GM12864 (cell line): ENCODE measurements around the gene LARGE1.

ENCODE experiments used
- DNase-seq: peaks from one replicate; pipeline ENCODE4 v3.0.0-alpha.2; 2011; ENCODE audit warnings: low read depth
- H3K4me3 ChIP-seq: 2 replicates; pipeline ENCODE4 v1.5.1; 2011; ENCODE audit warnings: mild to moderate bottlenecking, low read depth, low read length, control low read depth
- CTCF ChIP-seq: IDR thresholded peaks from 2 replicates; pipeline ENCODE4 v1.5.1; 2011; ENCODE audit warnings: low read depth, mild to moderate bottlenecking, moderate library complexity, low read length, control low read depth, inconsistent platforms; ENCODE audit errors: missing control alignments

Gene LARGE1

GRCh38 chr22:33640900-33641299, 279.4 kb downstream of the LARGE1 start:
- no peak for TF ChIP-seq CTCF
- no peak overlapping the region for H3K4me3 ChIP-seq
- no peak for DNase-seq

DNA sequence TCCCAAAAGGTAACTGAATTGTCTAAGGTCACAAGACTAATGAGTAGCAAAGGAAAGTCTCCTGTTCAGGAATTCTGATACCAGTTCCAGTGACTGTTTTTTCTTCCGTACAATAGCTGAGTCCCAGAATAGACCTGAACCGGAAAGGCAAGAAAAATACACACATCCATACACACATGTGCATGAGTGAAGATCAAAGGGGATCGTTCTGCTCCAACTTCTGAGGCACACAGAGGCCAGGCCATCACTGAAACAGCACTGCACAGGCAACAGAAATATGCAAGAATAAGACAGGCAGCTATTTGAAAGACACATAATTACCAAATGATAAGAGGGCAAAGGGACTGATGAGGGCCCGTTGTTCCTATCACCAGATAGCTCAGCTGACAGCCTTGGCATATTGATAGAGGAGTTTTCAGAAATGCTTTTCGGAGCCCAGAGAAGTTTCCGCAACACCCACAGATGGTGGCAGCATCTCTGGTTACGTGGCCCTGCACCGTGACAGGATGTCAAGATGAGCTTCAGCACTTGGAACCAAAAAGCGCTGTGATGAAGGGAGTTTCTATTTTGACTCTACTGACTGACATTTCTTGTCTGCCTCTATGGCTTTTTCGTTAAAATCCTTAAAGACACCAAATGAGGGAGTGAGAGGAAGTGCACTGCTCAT, 280.6 kb downstream of the LARGE1 start:
- H3K4me3 ChIP-seq = no peak overlapping the region
- DNase-seq = no peak
- no peak for TF ChIP-seq CTCF

DNA sequence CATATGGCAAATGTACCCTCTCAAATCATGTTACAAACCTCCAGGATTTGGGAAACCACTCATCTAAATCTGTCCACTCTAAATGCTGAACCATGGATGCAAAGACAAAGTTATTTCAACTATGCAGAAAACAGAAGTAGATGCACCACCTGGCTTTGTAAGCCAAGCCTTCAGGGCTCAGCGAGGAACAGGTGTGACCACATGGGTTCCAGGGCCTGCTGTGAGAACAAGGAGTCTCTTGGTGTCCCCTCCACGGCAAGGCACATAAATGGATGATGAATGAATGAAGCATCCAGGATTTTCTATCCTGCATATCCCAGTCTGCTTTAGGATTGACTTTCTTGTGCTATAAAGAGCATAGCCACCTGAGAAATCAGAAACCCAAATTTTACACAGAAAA, 284.5 kb downstream of the LARGE1 start:
- no peak overlapping the region for H3K4me3 ChIP-seq
- no peak for TF ChIP-seq CTCF
- DNase-seq = no peak

DNA sequence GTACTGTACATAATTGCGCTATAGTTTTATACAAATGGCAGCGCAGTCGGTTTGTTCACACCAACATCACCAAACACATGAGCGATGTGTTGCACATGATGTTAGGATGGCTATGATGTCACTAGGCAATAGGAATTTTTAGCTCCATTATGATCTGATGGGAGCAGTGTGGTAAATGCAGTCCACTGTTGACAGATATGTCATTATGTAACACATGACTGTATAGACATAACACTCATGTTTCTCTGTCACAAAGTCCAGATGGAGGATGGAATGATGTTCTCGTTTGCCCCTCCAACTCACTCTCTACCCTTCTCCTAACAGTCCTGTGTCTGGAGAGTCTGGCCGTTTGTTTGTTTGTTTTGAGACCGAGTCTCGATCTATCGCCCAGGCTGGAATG, 288.5 kb downstream of the LARGE1 start:
- H3K4me3 ChIP-seq = no peak overlapping the region
- no peak for TF ChIP-seq CTCF
- DNase-seq = no peak

- TF ChIP-seq CTCF = no peak
- no peak overlapping the region for H3K4me3 ChIP-seq
Observed at GRCh38 chr22:33625959-33626358, 294.3 kb downstream of the LARGE1 start.

DNA sequence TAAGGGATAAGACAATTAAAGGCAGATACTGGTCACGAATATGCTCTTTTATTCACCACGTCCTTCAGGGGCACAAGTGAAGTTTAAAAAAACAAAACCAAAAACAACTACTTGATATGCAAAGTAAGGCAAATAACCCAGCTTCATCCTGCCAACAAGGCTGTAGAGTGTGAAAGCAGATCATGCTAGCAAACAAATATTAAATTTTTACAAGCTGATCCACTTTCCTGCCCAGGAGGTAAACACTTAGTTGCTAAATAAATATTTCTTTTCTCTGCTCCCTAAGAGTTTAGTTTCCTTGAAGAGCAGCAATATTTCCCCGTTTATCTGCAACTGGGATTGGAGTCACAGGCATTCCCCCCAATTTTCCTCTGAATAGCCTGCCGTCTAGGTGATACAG, 300.2 kb downstream of the LARGE1 start:
- TF ChIP-seq CTCF = no peak
- no peak for DNase-seq
- no peak overlapping the region for H3K4me3 ChIP-seq

More at GRCh38 chr22:33625959-33626358, 294.3 kb downstream of the LARGE1 start:
- no peak for DNase-seq

DNA sequence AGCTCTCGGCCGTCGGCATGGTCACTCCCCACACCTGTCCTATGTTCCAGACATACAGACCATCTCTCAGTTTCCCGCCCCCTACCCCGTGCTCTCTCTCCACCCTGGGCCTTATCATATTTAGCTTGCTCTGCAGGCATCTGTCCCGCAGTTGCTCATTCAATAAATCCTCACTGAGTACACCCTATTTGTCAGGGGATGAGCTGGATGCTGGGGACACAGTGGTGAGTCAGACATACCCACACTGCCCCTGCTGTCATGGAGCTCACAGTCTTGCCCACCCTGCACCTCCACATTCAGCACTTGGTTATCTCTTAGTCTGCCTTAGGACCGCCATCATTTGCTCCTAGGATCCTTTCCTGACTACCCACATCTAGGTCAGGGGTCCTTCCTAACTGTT, 313.8 kb downstream of the LARGE1 start:
- no peak overlapping the region for H3K4me3 ChIP-seq
- DNase-seq = no peak
- no peak for TF ChIP-seq CTCF
